GM12891 (cell line): ENCODE results near the gene FASTKD3.

Experiments
- POLR2A ChIP-seq: IDR thresholded peaks from 2 replicates; pipeline ENCODE4 v1.6.1; 2011; ENCODE audit warnings: low read depth, low read length, control low read depth
- POLR2AphosphoS5 ChIP-seq: IDR thresholded peaks from 2 replicates; pipeline ENCODE4 v1.6.1; 2011; ENCODE audit warnings: low read depth, low read length, control low read depth
- POU2F2 ChIP-seq: IDR thresholded peaks from 2 replicates; pipeline ENCODE4 v1.6.1; 2011; ENCODE audit warnings: low read depth, mild to moderate bottlenecking, control low read depth, low read length, moderate library complexity
- SPI1 ChIP-seq: IDR thresholded peaks from 2 replicates; pipeline ENCODE4 v1.6.1; 2011; ENCODE audit warnings: low read depth, low read length, control low read depth
- TAF1 ChIP-seq: IDR thresholded peaks from 2 replicates; pipeline ENCODE4 v1.6.1; 2011; ENCODE audit warnings: low read depth, low read length, control low read depth

- TF ChIP-seq TAF1, result no peak
- TF ChIP-seq POLR2AphosphoS5, result no peak
- TF ChIP-seq POLR2A, result no peak
- TF ChIP-seq SPI1, result no peak
- TF ChIP-seq POU2F2, result no peak
These were observed 57.1 kb downstream of the FASTKD3 start for GRCh38 chr5:7811715-7812114.
